AG09309 (cell line): ENCODE data around the gene EMID1.

Experiments used
- DNase-seq: peaks from one replicate; pipeline ENCODE4 v3.0.0-alpha.2; 2010; ENCODE audit warnings: low read depth
- H3K4me3 ChIP-seq: 2 replicates; pipeline ENCODE4 v1.5.1; 2011; ENCODE audit warnings: mild to moderate bottlenecking, low read depth, low read length, moderate library complexity; ENCODE audit not compliant: control insufficient read depth
- CTCF ChIP-seq: IDR thresholded peaks from 2 replicates; pipeline ENCODE4 v1.5.1; 2011; ENCODE audit warnings: mild to moderate bottlenecking, low read depth, low read length, inconsistent platforms; ENCODE audit not compliant: insufficient read depth, control insufficient read depth; ENCODE audit errors: missing control alignments

The EMID1 gene

GRCh38 chr22:29204455-29205183 is 1.1 kb upstream of the EMID1 start:
- DNase-seq = no peak
- no peak for TF ChIP-seq CTCF
- H3K4me3 ChIP-seq = no peak overlapping the region

- no peak for TF ChIP-seq CTCF
- peak overlapping the region; percentile 29; the same call in 1 of the 2 replicates for H3K4me3 ChIP-seq
- no peak for DNase-seq
Measured at GRCh38 chr22:29205252-29205593, 473 bp upstream of the EMID1 start.

GRCh38 chr22:29206372-29207242 is 911 bp downstream of the EMID1 start:
- TF ChIP-seq CTCF = no peak
- no peak for DNase-seq
- peak overlapping the region; percentile 39 for H3K4me3 ChIP-seq

GRCh38 chr22:29207243-29207550 is 1.5 kb downstream of the EMID1 start:
- no peak for TF ChIP-seq CTCF
- no peak for DNase-seq
- no peak overlapping the region for H3K4me3 ChIP-seq

- DNase-seq = no peak
- TF ChIP-seq CTCF = no peak
- no peak overlapping the region for H3K4me3 ChIP-seq
Measured at GRCh38 chr22:29207562-29208501, 2.1 kb downstream of the EMID1 start.

- no peak for DNase-seq
- no peak overlapping the region for H3K4me3 ChIP-seq
- TF ChIP-seq CTCF = no peak
Measured at GRCh38 chr22:29208502-29208862, 2.8 kb downstream of the EMID1 start.
